Stimulated activated CD8-positive, alpha-beta memory T cell treated with anti-CD3 and anti-CD28 coated beads, Interleukin-7, amount 100 ng/mL, for 48 hours (primary cell): ENCODE results near the gene KCNJ1.
A peak's percentile ranks its signal among the peaks of the same experiment; 100 is the strongest.

Experiments used
- DNase-seq, 2 donors: peaks; one replicate each; pipeline ENCODE4 v3.0.0-alpha.2; 2020; ENCODE audit warnings: low read depth in 1 of 2; ENCODE audit errors: extremely low read depth in 1 of 2

KCNJ1 gene

GRCh38 chr11:128901653-128902514 lies 34.8 kb upstream of the KCNJ1 start:
- no peak for DNase-seq

DNA sequence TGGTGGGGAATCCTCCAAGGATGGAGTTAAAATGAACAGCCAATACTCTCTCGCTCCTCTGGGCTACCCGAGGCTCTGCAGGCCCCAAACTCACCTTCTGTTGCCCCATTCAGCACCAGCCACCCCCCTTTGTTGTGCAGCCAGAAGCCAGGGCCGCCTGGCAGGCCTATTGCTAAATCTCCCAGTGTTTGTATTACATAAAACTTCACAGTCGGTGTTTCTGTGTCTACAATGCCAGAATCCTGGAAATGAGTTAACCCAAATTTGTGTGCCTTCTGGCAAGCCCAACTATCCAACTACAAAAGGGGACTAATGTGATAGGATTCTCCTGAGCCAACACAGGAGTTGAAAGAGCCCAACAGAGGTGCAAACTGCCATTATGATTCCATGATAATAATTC lies 33.4 kb upstream of the KCNJ1 start:
- no peak for DNase-seq

- DNase-seq = no peak
Measured at GRCh38 chr11:128898580-128899344, 31.7 kb upstream of the KCNJ1 start.

GRCh38 chr11:128897826-128898225 lies 30.7 kb upstream of the KCNJ1 start:
- no peak for DNase-seq

GRCh38 chr11:128896356-128896755 lies 29.3 kb upstream of the KCNJ1 start:
- DNase-seq = no peak

GRCh38 chr11:128895526-128895925 lies 28.4 kb upstream of the KCNJ1 start:
- no peak for DNase-seq

- DNase-seq = no peak
Measured at GRCh38 chr11:128894685-128895084, 27.6 kb upstream of the KCNJ1 start.

DNA sequence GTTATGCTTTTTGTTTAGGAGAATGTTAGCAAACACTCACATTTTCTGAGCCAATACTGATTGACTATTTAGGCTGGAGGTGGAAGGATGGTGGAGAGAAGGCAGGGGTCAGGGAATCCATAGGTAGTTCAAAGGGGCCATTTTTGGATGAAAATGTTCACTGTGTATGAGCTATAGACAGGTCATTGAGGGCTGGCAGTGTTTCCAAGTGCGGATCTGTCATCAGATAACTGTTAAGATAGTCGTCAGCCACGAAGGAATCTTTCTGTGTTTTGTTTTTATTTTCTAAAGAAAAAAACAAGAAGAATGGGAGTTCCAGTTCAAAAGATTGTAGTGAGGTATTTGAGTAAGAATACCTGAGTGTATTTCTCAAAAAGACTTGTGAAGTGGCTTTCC lies 27.2 kb upstream of the KCNJ1 start:
- no peak for DNase-seq

DNA sequence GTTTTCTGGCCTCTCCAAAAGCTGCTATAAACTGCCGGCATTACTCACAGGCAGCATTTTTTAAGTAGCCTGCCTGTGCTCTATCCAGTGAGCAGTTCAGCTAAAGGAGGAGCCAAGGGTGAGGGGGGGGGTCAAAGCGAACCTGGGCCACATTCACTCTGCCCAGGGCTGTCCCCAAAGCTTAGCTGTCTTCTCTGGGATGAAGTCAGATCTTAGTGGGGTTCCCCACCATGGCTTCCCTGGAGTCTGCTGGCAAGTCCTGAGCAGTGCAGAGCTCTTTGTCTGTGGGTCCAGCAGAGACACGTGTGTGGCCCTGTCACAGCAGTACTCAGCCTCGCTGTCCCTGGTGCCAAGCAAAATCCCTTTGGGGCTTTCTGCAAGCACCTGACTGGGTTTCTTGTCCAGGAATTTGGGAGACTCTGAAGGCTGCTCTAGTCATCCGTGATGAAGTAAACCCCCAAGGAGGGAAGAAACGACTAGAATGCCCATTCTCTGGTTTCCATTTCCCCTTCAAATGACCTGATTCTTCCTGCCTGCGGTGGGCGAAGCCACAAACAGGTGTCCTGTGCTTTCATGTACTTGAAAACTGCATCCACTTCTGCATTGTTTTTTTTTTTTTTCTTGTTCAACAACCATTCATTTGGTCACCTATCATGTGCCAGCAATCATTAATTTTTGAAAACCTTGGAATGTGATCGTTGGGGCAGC lies 26.6 kb upstream of the KCNJ1 start:
- DNase-seq = no peak

- no peak for DNase-seq
Measured at GRCh38 chr11:128892866-128893565, 25.9 kb upstream of the KCNJ1 start.

DNA sequence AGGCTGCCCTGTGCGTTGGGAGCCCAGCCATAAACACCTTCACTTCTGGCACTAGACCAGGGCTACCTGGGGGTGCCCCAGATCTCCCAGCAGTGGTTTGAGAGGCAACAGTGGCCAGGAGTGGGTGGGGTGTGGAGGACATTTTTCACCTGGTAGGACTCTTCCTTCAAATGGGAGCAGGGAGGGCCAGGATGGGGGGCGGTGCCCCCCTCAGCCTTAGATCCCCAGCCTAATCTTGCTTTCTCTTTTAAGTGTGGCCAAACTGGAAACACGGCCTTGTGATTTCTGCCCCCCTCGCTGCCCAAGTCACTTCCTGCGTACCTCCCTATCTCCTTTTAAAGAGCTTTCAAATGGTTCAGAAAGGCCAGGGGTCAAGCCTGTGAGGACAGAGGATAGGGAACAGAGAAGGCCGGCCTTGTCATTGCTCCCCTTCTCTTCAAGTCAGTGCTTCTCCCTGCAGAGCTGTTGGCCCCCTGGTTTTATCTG lies 24.9 kb upstream of the KCNJ1 start:
- no peak for DNase-seq

DNA sequence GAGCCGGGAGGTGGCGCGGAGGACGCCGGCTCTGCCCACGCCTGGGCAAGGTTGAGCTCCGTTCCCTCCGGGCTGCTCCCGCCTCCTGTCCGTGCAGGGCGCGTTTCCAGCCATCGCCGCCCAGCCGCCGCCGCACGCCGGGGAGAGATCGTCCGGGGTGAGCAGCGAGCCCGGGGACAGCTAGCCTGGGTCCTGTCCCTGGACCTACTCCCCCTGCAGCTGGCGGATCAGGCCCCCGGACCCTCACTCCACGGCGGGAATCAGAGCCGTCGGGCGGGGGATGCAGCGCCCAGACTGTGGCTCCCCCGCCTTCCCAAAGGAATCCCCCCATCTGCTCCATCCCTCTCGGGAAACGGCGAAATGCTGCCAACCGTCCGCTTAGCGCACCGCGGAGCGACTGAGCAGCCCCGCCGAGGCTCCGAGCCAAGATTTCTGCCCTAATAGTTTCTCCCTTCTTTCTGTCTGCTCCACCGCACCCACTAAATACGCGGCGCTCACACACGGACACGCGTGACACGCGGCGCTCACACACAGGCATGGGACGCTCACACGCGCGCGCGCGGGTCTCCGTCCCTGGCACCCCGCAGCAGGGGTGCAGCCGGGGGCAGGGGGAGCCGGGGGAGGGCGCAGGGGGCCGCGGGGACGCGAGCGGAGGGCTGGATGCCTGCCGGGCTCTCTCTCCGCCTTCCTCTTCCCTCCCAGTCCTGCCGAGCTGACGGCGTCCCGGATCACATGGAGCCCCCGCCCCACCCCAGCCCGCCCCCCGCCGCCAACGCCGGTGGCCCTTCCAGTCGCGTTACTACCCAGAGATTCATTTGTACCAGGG lies 23.7 kb upstream of the KCNJ1 start, which contains the start of gene KCNJ5:
Gene KCNJ5 (plus strand): TSS at position 814 of the 826 bp plus-strand sequence. CDS start 19,918 bp downstream, outside the sequence.
- no peak for DNase-seq

DNA sequence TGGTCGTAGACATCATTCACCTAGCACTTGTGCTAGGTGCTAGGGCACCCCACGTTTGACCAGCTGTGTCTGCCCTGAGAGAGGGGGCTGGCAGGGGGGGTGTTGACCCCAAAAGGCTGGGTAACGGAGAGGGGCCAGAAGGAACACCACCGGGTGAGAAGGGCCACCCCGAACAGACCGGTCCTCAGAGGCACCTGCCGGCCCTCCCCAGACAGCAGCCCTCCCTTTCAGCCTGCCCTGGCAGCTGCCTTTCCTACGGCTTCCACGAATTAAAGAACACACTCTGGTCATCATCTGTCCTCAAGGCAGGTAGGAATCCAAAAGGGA lies 23.1 kb upstream of the KCNJ1 start:
- DNase-seq = no peak

GRCh38 chr11:128889657-128890213 lies 22.6 kb upstream of the KCNJ1 start:
- DNase-seq = no peak

DNA sequence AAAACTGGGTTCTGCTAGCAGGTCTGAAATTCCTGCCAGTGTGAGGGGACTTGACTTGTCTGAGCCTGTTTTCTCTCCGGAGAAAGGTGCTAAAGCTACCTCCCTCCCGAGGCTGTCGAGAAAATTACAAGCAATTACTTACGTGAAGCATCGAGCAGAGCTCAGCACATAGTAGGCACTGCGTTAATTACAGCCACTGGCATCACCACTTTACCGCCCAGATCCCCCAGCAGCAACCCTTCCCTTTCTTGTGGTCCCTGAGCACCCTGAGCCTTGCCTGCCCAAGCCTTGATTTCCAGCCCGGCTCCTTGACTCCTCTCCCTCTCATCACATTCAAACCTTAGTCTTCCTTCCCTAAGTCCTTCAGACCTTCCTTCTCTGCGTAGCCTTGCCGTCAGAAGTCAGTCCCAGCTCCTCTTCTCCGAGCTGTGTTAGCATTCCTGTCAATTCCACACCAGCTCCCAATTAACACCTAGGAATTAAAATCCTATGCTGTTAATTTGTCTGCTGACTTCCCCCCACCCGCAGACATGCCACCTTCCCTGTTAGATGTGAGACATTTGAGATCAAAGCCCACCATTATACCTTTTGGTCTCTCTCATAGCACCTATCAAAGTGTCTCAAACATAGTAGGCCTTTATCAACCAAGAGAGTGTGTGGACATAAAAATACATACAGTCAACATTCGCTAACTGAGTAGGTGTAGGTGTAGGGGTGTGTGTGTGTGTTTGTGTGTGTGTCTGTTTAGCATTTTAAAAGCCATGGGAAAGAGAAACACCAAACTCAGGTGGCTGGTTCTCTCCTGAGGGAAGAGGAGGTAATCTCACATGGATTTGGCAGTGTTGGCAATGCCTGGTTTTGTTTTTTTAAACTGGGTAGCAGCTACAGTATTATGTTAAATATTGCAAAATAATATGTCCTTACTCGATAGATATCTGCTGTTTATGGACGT lies 21.2 kb upstream of the KCNJ1 start:
- no peak for DNase-seq

DNA sequence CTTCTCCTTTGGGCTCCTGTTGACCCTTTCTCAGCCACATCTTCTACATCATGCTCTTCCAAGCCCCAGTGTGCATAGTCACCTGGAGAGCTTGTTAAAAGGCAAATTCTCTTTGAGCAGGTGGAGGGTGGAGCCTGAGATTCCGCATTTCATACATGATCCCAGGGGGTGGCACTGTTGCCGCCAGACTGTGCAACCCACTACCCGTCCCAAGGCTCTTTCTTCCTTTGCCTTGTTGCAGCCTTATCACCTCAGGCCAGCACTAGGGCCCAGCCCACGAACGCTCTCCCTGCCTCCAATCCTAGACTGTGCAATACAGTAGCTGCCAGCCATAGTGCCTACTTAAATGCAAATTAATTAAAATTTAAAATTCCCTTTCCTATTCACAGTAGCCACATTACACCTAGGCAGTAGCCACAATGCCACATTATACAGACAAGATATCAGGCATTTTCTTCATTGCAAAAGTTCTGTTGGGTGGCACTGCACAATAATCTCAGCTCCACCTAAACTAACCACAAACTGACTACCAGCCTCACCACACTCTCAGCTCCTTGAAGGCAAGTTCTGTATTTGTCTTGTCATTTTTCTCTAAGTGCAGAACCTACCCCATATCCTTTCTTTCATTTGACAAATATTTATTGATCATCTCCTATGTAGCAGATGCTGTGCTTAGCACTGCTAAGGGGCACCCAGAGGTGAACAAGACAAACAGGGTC lies 19.5 kb upstream of the KCNJ1 start:
- no peak for DNase-seq

GRCh38 chr11:128884703-128885338 lies 17.7 kb upstream of the KCNJ1 start:
- DNase-seq = peak in 1 of 2 donors; percentile 35
